ENCODE data around the gene QSER1.
A peak's percentile ranks its signal among the peaks of the same experiment; 100 is the strongest.
"Not testable (repeated sequence)": the region's sequence is repeated elsewhere in the genome, so short reads cannot be mapped to it uniquely, and the experiment has no call there.

QSER1 gene

GRCh38 chr11:32891657-32892354 lies 805 bp upstream of the QSER1 start:
- DNase-seq: peak; percentile 61

- DNase-seq: no peak
These were observed 407 bp downstream of the QSER1 start for GRCh38 chr11:32893093-32893342.

- peak; percentile 54 for DNase-seq
These were observed 935 bp downstream of the QSER1 start for GRCh38 chr11:32893343-32894148.

GRCh38 chr11:32894149-32894827 lies 1.7 kb downstream of the QSER1 start:
- peak; percentile 82 for DNase-seq

GRCh38 chr11:32894921-32895320 lies 2.3 kb downstream of the QSER1 start:
- no peak for DNase-seq

- DNase-seq: no peak
These were observed 2.9 kb downstream of the QSER1 start for GRCh38 chr11:32895471-32895870.

GRCh38 chr11:32897103-32897502 lies 4.5 kb downstream of the QSER1 start:
- no peak for DNase-seq

GRCh38 chr11:32899438-32899837 lies 6.8 kb downstream of the QSER1 start:
- DNase-seq: no peak

- DNase-seq: no peak
These were observed 9.6 kb downstream of the QSER1 start for GRCh38 chr11:32902089-32902665.

GRCh38 chr11:32905028-32905667 lies 12.5 kb downstream of the QSER1 start:
- no peak for DNase-seq

- DNase-seq: no peak
These were observed 16.0 kb downstream of the QSER1 start for GRCh38 chr11:32908619-32909018.

- DNase-seq: peak; percentile 30
These were observed 18.8 kb downstream of the QSER1 start for GRCh38 chr11:32911413-32911812.

- no peak for DNase-seq
These were observed 20.8 kb downstream of the QSER1 start for GRCh38 chr11:32913445-32913844.

GRCh38 chr11:32916361-32916760 lies 23.8 kb downstream of the QSER1 start:
- DNase-seq: no peak

GRCh38 chr11:32916994-32917393 lies 24.4 kb downstream of the QSER1 start:
- DNase-seq: no peak

GRCh38 chr11:32918427-32918826 lies 25.8 kb downstream of the QSER1 start:
- DNase-seq: no peak

- DNase-seq: no peak
These were observed 26.7 kb downstream of the QSER1 start for GRCh38 chr11:32919338-32919737.

- DNase-seq: no peak
These were observed 28.0 kb downstream of the QSER1 start for GRCh38 chr11:32920570-32920969.

- no peak for DNase-seq
These were observed 28.6 kb downstream of the QSER1 start for GRCh38 chr11:32921204-32921603.

GRCh38 chr11:32931606-32932005 lies 39.0 kb downstream of the QSER1 start:
- DNase-seq: peak; percentile 64

GRCh38 chr11:32932196-32932595 lies 39.6 kb downstream of the QSER1 start:
- no peak for DNase-seq

- DNase-seq: peak; percentile 21
These were observed 42.9 kb downstream of the QSER1 start for GRCh38 chr11:32935462-32936029.

- not testable (repeated sequence) for DNase-seq
These were observed 43.6 kb downstream of the QSER1 start for GRCh38 chr11:32936178-32936577.
